Activated naive CD4-positive, alpha-beta T cell treated with anti-CD3 and anti-CD28 coated beads, Interleukin-2, amount 50 U/mL, for 16 hours (primary cell): ENCODE measurements around the gene POLR2E.

Experiments
- DNase-seq: peaks from one replicate; pipeline ENCODE4 v3.0.0-alpha.2; 2020

The POLR2E gene

GRCh38 chr19:1076046-1076386 is 19.2 kb downstream of the POLR2E start:
- no peak for DNase-seq

GRCh38 chr19:1074544-1075283 is 20.5 kb downstream of the POLR2E start:
- peak; percentile 81 for DNase-seq

- DNase-seq: peak; percentile 12
Measured at GRCh38 chr19:1073956-1074517, 21.1 kb downstream of the POLR2E start.

- peak; percentile 26 for DNase-seq
Measured at GRCh38 chr19:1073063-1073955, 21.9 kb downstream of the POLR2E start.

- DNase-seq: no peak
Measured at GRCh38 chr19:1072371-1073015, 22.7 kb downstream of the POLR2E start.

- no peak for DNase-seq
Measured at GRCh38 chr19:1070931-1071791, 24.0 kb downstream of the POLR2E start.

GRCh38 chr19:1070576-1070930 is 24.6 kb downstream of the POLR2E start:
- no peak for DNase-seq

GRCh38 chr19:1069009-1069779 is 26.0 kb downstream of the POLR2E start:
- peak; percentile 45 for DNase-seq

GRCh38 chr19:1068009-1069001 is 26.9 kb downstream of the POLR2E start:
- DNase-seq: peak; percentile 55

GRCh38 chr19:1067341-1067957 is 27.7 kb downstream of the POLR2E start:
- DNase-seq: peak; percentile 66

GRCh38 chr19:1066748-1067340 is 28.3 kb downstream of the POLR2E start, which contains the start of gene ARHGAP45:
Gene ARHGAP45 (plus strand): TSS chr19:1067167. CDS start chr19:1067406, 239 bp downstream.
- peak; percentile 81 for DNase-seq

- no peak for DNase-seq
Measured at GRCh38 chr19:1066251-1066747, 28.9 kb downstream of the POLR2E start.

GRCh38 chr19:1065606-1066109 is 29.5 kb downstream of the POLR2E start:
- DNase-seq: no peak

- DNase-seq: peak; percentile 81
Measured at GRCh38 chr19:1064661-1065605, 30.2 kb downstream of the POLR2E start.

- no peak for DNase-seq
Measured at GRCh38 chr19:1063909-1064660, 31.1 kb downstream of the POLR2E start.

GRCh38 chr19:1063030-1063908 is 31.9 kb downstream of the POLR2E start:
- DNase-seq: peak; percentile 59
